SK-N-SH (cell line): Measurements from ENCODE around the gene LYSMD3.

Source experiments
- CTCF ChIP-seq: fragments of 200-600 bp; sonication (generic); IDR thresholded peaks from 2 replicates; pipeline ENCODE4 v1.6.1; 2017; ENCODE audit warnings: antibody characterized with exemption, mild to moderate bottlenecking, moderate library complexity
- FOSL2 ChIP-seq: IDR thresholded peaks from 2 replicates; pipeline ENCODE4 v1.4.0; 2012; ENCODE audit warnings: low read depth, mild to moderate bottlenecking, moderate library complexity, borderline replicate concordance
- JUND ChIP-seq: IDR thresholded peaks from 2 replicates; pipeline ENCODE4 v1.4.0; 2012
- MAX ChIP-seq: IDR thresholded peaks from 2 replicates; pipeline ENCODE4 v1.4.0; 2012; ENCODE audit warnings: low read depth
- NRF1 ChIP-seq: IDR thresholded peaks from 2 replicates; pipeline ENCODE4 v1.6.1; 2012; ENCODE audit warnings: low read depth, mild to moderate bottlenecking, low read length
- POLR2AphosphoS5 ChIP-seq: IDR thresholded peaks from 2 replicates; pipeline ENCODE4 v1.6.1; 2012; ENCODE audit warnings: low read depth, low read length
- RCOR1 ChIP-seq: fragments of 150-350 bp; IDR thresholded peaks from 2 replicates; pipeline ENCODE4 v1.6.1; 2017; ENCODE audit warnings: antibody characterized with exemption, low read length
- REST ChIP-seq: IDR thresholded peaks from 2 replicates; pipeline ENCODE4 v1.6.1; 2012; ENCODE audit warnings: mild to moderate bottlenecking, low read depth, low read length, moderate library complexity
- RFX5 ChIP-seq: IDR thresholded peaks from 2 replicates; pipeline ENCODE4 v1.6.1; 2012; ENCODE audit warnings: mild to moderate bottlenecking, improper control_type of control experiment, low read length
- SMC3 ChIP-seq: IDR thresholded peaks from 2 replicates; pipeline ENCODE4 v1.6.1; 2012; ENCODE audit warnings: low read depth, low read length, improper control_type of control experiment
- TAF1 ChIP-seq: IDR thresholded peaks from 2 replicates; pipeline ENCODE4 v1.6.1; 2012; ENCODE audit warnings: low read depth, mild to moderate bottlenecking, low read length, moderate library complexity, borderline replicate concordance
- TCF12 ChIP-seq: IDR thresholded peaks from 2 replicates; pipeline ENCODE4 v1.4.0; 2012
- YY1 ChIP-seq: IDR thresholded peaks from 2 replicates; pipeline ENCODE4 v1.4.0; 2012; ENCODE audit warnings: low read depth, mild to moderate bottlenecking
- TF ChIP-seq, protein P1 (sequence below): IDR thresholded peaks from 2 replicates; pipeline ENCODE4 v1.4.0; 2012; ENCODE audit warnings: low read depth, borderline replicate concordance

DNA sequence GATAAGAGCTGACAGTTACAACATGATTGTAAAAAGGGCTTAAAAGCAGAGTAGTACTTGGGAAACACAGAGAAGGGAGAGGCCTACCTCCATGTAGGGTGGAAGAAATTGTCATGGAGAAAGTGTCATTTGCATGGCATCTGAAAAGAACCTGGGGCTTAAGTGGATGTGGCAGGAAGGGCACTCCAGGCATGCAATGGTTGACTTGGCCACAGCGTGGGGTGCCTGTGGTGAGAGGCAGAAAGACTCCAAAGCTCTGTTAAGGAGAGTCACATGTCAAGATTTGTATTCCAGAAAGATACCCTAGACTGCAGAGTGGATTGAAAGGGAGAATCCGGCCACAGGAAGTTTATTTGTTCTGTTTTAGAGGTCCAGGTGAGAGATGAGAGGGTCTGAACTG is 52.3 kb downstream of the LYSMD3 start:
- TF ChIP-seq TCF12: no peak
- TF ChIP-seq, protein P1, sequence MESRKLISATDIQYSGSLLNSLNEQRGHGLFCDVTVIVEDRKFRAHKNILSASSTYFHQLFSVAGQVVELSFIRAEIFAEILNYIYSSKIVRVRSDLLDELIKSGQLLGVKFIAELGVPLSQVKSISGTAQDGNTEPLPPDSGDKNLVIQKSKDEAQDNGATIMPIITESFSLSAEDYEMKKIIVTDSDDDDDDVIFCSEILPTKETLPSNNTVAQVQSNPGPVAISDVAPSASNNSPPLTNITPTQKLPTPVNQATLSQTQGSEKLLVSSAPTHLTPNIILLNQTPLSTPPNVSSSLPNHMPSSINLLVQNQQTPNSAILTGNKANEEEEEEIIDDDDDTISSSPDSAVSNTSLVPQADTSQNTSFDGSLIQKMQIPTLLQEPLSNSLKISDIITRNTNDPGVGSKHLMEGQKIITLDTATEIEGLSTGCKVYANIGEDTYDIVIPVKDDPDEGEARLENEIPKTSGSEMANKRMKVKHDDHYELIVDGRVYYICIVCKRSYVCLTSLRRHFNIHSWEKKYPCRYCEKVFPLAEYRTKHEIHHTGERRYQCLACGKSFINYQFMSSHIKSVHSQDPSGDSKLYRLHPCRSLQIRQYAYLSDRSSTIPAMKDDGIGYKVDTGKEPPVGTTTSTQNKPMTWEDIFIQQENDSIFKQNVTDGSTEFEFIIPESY: no peak
- no peak for TF ChIP-seq CTCF
- TF ChIP-seq NRF1: no peak
- no peak for TF ChIP-seq YY1
- TF ChIP-seq POLR2AphosphoS5: no peak
- TF ChIP-seq RCOR1: no peak
- no peak for TF ChIP-seq TAF1
- TF ChIP-seq RFX5: no peak
- no peak for TF ChIP-seq JUND
- no peak for TF ChIP-seq MAX
- no peak for TF ChIP-seq FOSL2
- no peak for TF ChIP-seq SMC3
- TF ChIP-seq REST: no peak
